ENCODE data around the gene TSEN54.

The TSEN54 gene

DNA sequence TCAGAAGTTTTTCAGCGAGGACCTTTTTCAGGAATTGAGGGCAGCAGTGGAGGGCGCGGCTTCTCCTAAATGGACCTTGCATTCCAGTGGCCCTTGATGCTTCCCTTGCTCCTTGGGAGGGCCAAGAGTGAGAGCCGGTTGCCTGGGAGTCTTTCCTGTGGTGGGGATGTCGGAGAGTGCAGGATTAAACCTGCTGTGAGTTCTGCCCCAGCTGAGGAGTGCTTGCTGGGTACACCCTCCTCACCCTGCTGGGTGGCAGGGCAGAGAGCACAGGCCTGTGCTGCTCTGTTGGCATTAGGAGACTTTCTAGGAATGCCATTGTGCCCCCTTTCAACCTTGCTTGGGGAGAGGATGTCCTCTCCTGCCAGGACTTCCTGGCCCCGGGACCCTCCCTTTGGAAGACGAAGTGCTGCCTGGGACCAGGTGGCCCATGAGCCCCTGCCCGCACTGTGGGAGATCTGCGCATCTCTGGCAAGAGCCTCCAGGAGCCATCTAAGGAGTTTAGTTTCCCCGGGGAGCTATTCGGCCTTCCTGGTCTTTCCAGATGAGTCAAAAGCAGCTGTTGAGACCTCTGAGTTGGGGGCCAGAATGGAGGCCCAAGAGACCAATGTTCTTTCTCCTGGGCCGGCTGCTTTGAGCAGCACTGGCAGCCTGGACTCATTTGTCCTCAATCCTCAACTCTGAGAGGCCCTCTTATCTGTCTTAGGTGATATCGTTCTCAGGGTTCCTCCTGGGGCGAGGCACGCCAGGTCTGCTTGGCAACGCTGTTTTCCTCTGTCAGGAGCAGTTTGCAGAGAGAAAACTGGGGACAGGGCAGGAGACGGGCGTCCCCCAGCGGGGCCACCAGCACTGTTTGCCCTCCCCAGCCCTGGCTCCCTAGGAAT is 14.8 kb downstream of the TSEN54 start:
- no peaks in the 10 kb centered on the region for H3K9me3 ChIP-seq (replicated peaks; ENCODE audit: insufficient read depth, low read length)
- no peak overlapping the region for H3K4me2 ChIP-seq (ENCODE audit: low read depth, low read length)
- peaks cover 6% of the 10 kb centered on the region; the same call in 1 of the 2 replicates for H3K4me1 ChIP-seq (ENCODE audit: low read length)
- DNase-seq: no peak
- H3K79me2 ChIP-seq (ENCODE audit: low read length): no peaks in the 10 kb centered on the region
- no peak for TF ChIP-seq EZH2phosphoT487 (IDR thresholded peaks at IDR 0.05; ENCODE audit: low read length)
- TF ChIP-seq, protein P1, sequence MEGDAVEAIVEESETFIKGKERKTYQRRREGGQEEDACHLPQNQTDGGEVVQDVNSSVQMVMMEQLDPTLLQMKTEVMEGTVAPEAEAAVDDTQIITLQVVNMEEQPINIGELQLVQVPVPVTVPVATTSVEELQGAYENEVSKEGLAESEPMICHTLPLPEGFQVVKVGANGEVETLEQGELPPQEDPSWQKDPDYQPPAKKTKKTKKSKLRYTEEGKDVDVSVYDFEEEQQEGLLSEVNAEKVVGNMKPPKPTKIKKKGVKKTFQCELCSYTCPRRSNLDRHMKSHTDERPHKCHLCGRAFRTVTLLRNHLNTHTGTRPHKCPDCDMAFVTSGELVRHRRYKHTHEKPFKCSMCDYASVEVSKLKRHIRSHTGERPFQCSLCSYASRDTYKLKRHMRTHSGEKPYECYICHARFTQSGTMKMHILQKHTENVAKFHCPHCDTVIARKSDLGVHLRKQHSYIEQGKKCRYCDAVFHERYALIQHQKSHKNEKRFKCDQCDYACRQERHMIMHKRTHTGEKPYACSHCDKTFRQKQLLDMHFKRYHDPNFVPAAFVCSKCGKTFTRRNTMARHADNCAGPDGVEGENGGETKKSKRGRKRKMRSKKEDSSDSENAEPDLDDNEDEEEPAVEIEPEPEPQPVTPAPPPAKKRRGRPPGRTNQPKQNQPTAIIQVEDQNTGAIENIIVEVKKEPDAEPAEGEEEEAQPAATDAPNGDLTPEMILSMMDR (IDR thresholded peaks at IDR 0.05; ENCODE audit: low read length): no peak
- no peak for TF ChIP-seq EZH2 (optimal IDR thresholded peaks at IDR 0.05; ENCODE audit: low read depth, low read length)
- H3K27me3 ChIP-seq (replicated peaks; ENCODE audit: insufficient read depth, low read length): no peaks in the 10 kb centered on the region
- H3K9ac ChIP-seq (ENCODE audit: low read length): no peak overlapping the region
- no peaks in the 10 kb centered on the region for H4K20me1 ChIP-seq (ENCODE audit: insufficient read depth, low read length)
- H3F3A ChIP-seq (ENCODE audit: insufficient read depth, low read length): no peaks in the 10 kb centered on the region
- H3K36me3 ChIP-seq (replicated peaks; ENCODE audit: insufficient read depth, low read length): no peaks in the 10 kb centered on the region
- no peaks in the 10 kb centered on the region for H3K9me2 ChIP-seq (replicated peaks; ENCODE audit: insufficient read depth, low read length)
- H3K27ac ChIP-seq (ENCODE audit: low read length): no peak overlapping the region
- H3K4me3 ChIP-seq (ENCODE audit: low read length): no peak overlapping the region
- no peak overlapping the region for H2AFZ ChIP-seq (ENCODE audit: low read length)

DNA sequence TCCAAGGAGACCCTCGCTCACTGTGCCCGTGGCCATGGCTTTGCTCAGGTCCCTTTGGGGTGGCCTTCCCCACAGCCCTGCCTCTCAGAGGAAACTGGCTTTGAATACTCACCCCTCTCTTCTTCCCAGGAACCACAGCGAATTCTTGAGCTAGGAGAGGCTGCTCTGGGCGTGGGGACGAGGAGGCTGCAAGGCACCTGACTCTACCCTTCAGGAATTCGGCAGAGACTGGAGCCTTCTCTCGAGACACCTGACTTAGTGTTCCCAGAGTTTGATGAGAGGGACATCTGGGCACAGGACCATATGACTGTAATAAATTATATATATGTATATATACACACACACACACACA is 15.4 kb downstream of the TSEN54 start:
- TF ChIP-seq EZH2phosphoT487 (IDR thresholded peaks at IDR 0.05; ENCODE audit: low read length) (no peak), EZH2 (optimal IDR thresholded peaks at IDR 0.05; ENCODE audit: low read depth, low read length) (no peak)
- TF ChIP-seq, protein P1 (IDR thresholded peaks at IDR 0.05; ENCODE audit: low read length): no peak
- Histone ChIP-seq H3K9me2 (replicated peaks; ENCODE audit: insufficient read depth, low read length) (no peaks in the 10 kb centered on the region), H4K20me1 (ENCODE audit: insufficient read depth, low read length) (no peaks in the 10 kb centered on the region), H3K4me2 (ENCODE audit: low read depth, low read length) (no peak overlapping the region), H3K4me3 (ENCODE audit: low read length) (no peak overlapping the region), H3K9me3 (replicated peaks; ENCODE audit: insufficient read depth, low read length) (no peaks in the 10 kb centered on the region), H3K4me1 (ENCODE audit: low read length) (no peaks in the 10 kb centered on the region), H3K9ac (ENCODE audit: low read length) (no peak overlapping the region), H3K79me2 (ENCODE audit: low read length) (no peaks in the 10 kb centered on the region), H3K27ac (ENCODE audit: low read length) (no peak overlapping the region), H3K36me3 (replicated peaks; ENCODE audit: insufficient read depth, low read length) (no peaks in the 10 kb centered on the region), H3F3A (ENCODE audit: insufficient read depth, low read length) (no peaks in the 10 kb centered on the region), H3K27me3 (replicated peaks; ENCODE audit: insufficient read depth, low read length) (no peaks in the 10 kb centered on the region), H2AFZ (ENCODE audit: low read length) (no peak overlapping the region)
- no peak for DNase-seq

DNA sequence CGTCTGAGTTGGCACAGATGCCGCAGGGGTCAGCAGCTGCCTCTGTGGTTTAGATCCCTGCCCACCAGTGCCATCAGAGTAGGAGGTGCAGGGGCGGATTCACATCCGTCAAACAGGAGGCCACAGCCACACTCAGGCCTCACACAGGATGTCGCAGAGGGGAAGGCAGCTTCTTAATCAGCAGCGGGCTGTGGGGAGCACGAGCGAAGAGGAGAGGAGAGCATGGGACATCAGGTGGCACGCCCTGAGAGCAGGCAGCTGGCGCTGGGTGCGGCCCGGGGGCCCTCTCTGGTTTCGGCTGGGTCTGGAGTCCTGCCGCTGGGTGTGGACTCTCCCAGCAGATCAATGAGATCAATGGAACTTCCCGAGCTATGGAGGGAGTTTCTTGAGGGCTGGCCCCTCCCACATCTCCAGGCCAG is 18.8 kb downstream of the TSEN54 start:
- TF ChIP-seq, protein P1 (IDR thresholded peaks at IDR 0.05; ENCODE audit: low read length): no peak
- TF ChIP-seq EZH2phosphoT487 (IDR thresholded peaks at IDR 0.05; ENCODE audit: low read length) (no peak), EZH2 (optimal IDR thresholded peaks at IDR 0.05; ENCODE audit: low read depth, low read length) (no peak)
- H3K27me3 ChIP-seq (replicated peaks; ENCODE audit: insufficient read depth, low read length): no peaks in the 10 kb centered on the region
- no peaks in the 10 kb centered on the region for H3F3A ChIP-seq (ENCODE audit: insufficient read depth, low read length)
- H3K79me2 ChIP-seq (ENCODE audit: low read length): no peaks in the 10 kb centered on the region
- H3K27ac ChIP-seq (ENCODE audit: low read length): no peak overlapping the region
- no peaks in the 10 kb centered on the region for H3K4me1 ChIP-seq (ENCODE audit: low read length)
- no peak overlapping the region for H2AFZ ChIP-seq (ENCODE audit: low read length)
- H4K20me1 ChIP-seq (ENCODE audit: insufficient read depth, low read length): no peaks in the 10 kb centered on the region
- no peak overlapping the region for H3K4me2 ChIP-seq (ENCODE audit: low read depth, low read length)
- H3K9ac ChIP-seq (ENCODE audit: low read length): no peak overlapping the region
- no peaks in the 10 kb centered on the region for H3K9me2 ChIP-seq (replicated peaks; ENCODE audit: insufficient read depth, low read length)
- H3K4me3 ChIP-seq (ENCODE audit: low read length): no peak overlapping the region
- no peak for DNase-seq
- H3K9me3 ChIP-seq (replicated peaks; ENCODE audit: insufficient read depth, low read length): no peaks in the 10 kb centered on the region
- no peaks in the 10 kb centered on the region for H3K36me3 ChIP-seq (replicated peaks; ENCODE audit: insufficient read depth, low read length)

Measured in MM.1S (cell line).